GM10248 (cell line): Measurements from ENCODE around the gene PCNX2.

ENCODE experiments used
- CTCF ChIA-PET: fragments of 300-600 bp; sonication (Branson Sonifier 250); formaldehyde crosslinking; extraction: SDS; loops from one replicate; lab custom pipeline; 2021; ENCODE audit warnings: antibody characterized with exemption; lab: Yijun Ruan, JAX
- POLR2A ChIA-PET: fragments of 350-650 bp; sonication (Branson Sonifier 250); formaldehyde crosslinking; extraction: SDS; loops from one replicate; lab custom pipeline; 2020; ENCODE audit warnings: antibody characterized with exemption; lab: Yijun Ruan, JAX
- DNase-seq: peaks from one replicate; pipeline ENCODE4 v3.0.0; 2012; ENCODE audit errors: extremely low spot score
- TF ChIP-seq, protein P1 (sequence below): IDR thresholded peaks from 2 replicates; pipeline ENCODE4 v1.5.1; 2012; ENCODE audit warnings: mild to moderate bottlenecking, low read depth; ENCODE audit errors: extremely low read depth, missing control alignments, control extremely low read depth

The PCNX2 gene

DNA sequence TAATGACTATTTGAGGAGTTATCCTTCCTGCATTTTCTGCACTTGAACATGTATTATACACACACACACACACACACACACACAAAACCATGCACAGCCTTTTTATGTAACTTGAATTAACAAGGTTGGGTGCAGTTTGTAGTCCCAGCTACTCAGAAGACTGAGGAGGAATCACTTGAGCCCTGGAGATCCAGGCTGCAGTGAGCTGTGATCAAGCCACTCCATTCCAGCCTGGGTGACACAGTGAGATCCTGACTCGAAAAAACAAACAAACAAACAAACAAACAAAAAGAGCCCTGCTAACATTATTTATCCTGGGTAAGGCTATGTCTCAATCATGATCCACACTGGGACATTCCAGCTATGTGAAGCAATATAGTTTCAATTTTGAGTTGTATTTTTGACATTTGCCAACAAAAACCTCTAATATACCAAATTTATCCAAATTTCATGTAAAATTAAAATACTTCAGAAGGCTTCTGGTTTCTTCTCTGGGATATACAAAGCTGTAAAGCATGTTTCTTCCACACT is 188.3 kb downstream of the PCNX2 start:
- DNase-seq: no peak
- TF ChIP-seq, protein P1, sequence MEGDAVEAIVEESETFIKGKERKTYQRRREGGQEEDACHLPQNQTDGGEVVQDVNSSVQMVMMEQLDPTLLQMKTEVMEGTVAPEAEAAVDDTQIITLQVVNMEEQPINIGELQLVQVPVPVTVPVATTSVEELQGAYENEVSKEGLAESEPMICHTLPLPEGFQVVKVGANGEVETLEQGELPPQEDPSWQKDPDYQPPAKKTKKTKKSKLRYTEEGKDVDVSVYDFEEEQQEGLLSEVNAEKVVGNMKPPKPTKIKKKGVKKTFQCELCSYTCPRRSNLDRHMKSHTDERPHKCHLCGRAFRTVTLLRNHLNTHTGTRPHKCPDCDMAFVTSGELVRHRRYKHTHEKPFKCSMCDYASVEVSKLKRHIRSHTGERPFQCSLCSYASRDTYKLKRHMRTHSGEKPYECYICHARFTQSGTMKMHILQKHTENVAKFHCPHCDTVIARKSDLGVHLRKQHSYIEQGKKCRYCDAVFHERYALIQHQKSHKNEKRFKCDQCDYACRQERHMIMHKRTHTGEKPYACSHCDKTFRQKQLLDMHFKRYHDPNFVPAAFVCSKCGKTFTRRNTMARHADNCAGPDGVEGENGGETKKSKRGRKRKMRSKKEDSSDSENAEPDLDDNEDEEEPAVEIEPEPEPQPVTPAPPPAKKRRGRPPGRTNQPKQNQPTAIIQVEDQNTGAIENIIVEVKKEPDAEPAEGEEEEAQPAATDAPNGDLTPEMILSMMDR: no peak
- POLR2A ChIA-PET: no interaction called here
- CTCF ChIA-PET: interaction anchor here (1.1 kb wide), 1 partner anchor 18 kb away, joined by 3 read pairs; no protein-coding TSS in a partner anchor

DNA sequence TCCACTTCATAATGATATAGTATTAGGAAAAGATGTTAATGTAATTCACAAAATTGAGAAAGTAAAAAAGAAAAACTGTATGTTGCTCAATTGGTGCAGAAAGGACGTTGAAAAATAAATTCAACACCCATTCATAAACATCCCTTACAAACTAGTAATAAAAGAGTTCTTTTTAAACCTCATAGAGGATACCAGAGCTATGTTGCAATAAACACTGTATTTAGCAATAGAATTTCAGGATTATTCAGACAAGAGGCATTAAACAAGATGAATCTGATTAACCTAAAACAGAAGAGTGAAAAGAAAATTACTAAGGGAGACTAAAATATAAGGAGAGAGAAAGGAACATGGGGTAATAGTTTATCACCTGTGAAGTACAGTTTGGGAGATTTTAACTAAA is 190.3 kb downstream of the PCNX2 start:
- DNase-seq: no peak
- CTCF ChIA-PET: no interaction called here
- TF ChIP-seq, protein P1: no peak
- POLR2A ChIA-PET: no interaction called here

DNA sequence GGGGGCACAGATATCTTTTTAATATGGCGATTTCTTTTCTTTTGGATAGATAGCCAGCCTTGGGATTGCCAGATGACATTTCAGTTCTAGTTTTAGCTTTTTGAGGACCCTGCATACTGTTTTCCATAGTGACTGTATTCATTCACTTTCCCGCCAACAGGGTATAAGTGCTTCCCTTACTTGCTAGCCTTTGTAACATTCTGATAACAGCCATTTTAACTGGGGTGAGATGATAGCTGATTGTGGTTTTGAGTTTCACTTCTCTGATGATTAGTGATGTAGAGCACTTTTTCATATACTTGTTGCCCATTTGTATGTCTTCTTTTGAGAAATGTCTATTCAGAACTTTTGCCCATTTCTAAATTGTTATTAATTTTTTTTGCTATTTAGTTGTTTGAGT is 193.2 kb downstream of the PCNX2 start:
- ChIA-PET POLR2A (no interaction called here), CTCF (no interaction called here)
- TF ChIP-seq, protein P1: no peak
- no peak for DNase-seq

DNA sequence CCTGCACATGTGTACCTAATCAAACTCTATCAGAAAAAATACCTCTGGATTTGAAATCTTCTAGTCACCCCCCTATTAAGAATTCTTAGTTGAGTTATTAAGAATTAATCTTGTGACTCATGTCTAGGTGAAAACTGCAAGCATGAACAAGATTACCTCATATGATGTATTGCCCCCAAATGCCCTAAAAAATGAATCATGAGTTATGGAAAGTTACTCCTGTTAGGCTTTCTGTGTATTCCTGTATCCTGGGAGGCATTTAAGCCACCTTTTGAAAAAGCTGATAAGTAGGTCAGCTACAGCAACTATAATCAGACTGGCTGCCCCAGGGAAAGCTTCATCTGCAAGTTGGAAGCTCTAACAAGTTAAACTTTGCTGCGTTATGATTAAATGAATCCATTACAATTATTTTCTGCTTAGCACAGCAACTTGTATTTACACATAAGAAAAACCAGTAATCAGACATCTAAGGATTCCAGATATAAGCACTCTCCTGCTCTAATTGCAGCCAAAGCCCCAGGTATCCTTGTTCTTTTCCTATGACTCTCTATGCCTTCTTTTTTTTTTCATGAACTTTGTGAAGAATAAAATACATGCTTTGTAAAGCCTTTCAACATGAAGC is 197.5 kb downstream of the PCNX2 start:
- TF ChIP-seq, protein P1: no peak
- POLR2A ChIA-PET: no interaction called here
- no peak for DNase-seq
- CTCF ChIA-PET: no interaction called here

DNA sequence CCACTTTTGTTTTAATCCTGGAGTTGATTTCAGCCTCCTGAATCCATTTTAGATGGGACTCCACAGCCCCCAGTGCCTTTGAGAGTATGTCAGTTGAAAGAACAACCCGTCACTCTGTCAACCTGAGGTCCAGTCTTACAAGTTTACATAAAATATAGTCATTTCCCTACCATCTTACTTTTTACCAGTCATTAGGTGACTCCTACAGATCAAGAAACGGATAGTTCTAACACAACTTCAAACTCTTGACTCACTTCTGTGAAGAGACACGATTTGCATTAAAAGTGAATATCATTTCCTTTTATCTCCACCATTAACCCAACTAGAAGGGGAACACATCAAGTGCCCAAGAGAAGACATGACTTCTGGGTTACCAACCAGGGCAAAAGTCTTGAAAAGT is 198.0 kb downstream of the PCNX2 start:
- no peak for DNase-seq
- TF ChIP-seq, protein P1: no peak
- CTCF ChIA-PET: no interaction called here
- POLR2A ChIA-PET: no interaction called here

DNA sequence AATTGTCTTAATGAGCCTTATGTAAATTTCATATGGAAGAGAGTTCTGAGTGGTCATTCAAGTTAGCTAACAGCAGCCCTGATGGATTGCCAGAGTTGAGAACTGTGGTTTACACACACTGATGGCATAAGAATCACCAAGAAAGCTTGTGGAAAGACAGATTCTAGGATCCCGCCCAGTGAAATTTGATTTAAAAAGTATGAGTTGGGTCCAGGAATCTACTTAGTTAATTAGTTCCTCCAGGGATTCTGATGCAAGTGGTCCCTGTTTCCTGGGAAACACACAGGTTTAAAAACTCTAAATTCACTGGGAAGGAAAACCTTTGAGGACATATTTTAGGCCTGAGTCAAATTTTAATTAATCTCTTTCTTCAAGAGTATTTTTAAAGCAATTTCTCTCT is 200.8 kb downstream of the PCNX2 start:
- TF ChIP-seq, protein P1: no peak
- ChIA-PET POLR2A (no interaction called here), CTCF (interaction anchor here (1.4 kb wide), 1 partner anchor 10 kb away, joined by 3 read pairs; no protein-coding TSS in a partner anchor)
- DNase-seq: no peak

DNA sequence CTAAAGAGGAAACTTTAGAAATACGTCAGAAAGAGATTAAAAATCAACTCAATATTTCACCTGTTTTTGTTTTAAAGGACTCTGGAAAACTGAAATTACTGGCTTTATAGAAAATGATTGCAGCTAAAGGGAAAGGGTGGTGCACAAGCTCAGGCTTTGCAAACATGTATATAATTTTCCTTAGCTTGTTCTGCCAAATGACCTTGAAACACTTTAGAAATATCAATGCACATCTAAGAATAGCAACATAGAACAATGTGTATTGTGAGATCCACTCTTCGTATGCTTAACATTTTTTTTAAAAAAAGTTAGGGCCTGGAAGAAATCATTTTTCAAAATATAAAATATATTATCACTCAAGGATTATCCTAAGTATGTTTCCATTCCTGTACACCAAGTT is 201.3 kb downstream of the PCNX2 start:
- POLR2A ChIA-PET: no interaction called here
- TF ChIP-seq, protein P1: no peak
- CTCF ChIA-PET: interaction anchor here (1.4 kb wide), 1 partner anchor 9 kb away, joined by 3 read pairs; no protein-coding TSS in a partner anchor
- no peak for DNase-seq
